SK-N-SH (cell line): ENCODE measurements around the gene RCAN2. TPM values are rescaled to one million over a fixed set of nuclear protein-coding genes. Genes with fewer than 3 reads are reported as not detected.

ENCODE experiments used
- CTCF ChIA-PET: fragments of 300-600, 350-600 bp; formaldehyde crosslinking; extraction: SDS; loops from one replicate; lab custom pipeline; 2021; lab: Yijun Ruan, JAX
- POLR2A ChIA-PET: fragments of 350-600 bp; sonication (Branson Sonifier 250); formaldehyde crosslinking; extraction: SDS; loops from one replicate; lab custom pipeline; 2020; ENCODE audit warnings: antibody characterized with exemption, inconsistent platforms; lab: Yijun Ruan, JAX
- DNase-seq: peaks from one replicate; pipeline ENCODE4 v3.0.0; 2012
- H2AFZ ChIP-seq: fragments of 200-600 bp; sonication (generic); 2 replicates; pipeline ENCODE4 v1.8.1; 2016; ENCODE audit warnings: antibody characterized with exemption, mild to moderate bottlenecking, low read depth
- H3F3A ChIP-seq: fragments of 200-600 bp; sonication (generic); replicated peaks from 2 replicates; pipeline ENCODE3; 2016; ENCODE audit warnings: antibody characterized with exemption, mild to moderate bottlenecking; ENCODE audit not compliant: insufficient read depth
- H3K27ac ChIP-seq, 2 experiments: fragments of 200-500 bp in 1 of 2; fragments of 200-600 bp in 1 of 2; sonication (Bioruptor generic) in 1 of 2; sonication (generic), shearing (Covaris generic) in 1 of 2; 2 replicates each; pipeline versions ENCODE4 v1.5.1 to v1.6.1; 2014 to 2016; ENCODE audit warnings: low read depth in 2 of 2, inconsistent platforms in 1 of 2, low read length in 1 of 2, mild to moderate bottlenecking in 1 of 2, mixed read lengths in 1 of 2
- H3K27me3 ChIP-seq: fragments of 200-600 bp; sonication (generic), shearing (Covaris generic); 2 replicates; pipeline ENCODE4 v1.6.1; 2016; ENCODE audit warnings: mixed run types; ENCODE audit not compliant: insufficient read depth
- H3K36me3 ChIP-seq, 2 experiments: fragments of 200-500 bp in 1 of 2; fragments of 200-600 bp in 1 of 2; sonication (Bioruptor generic) in 1 of 2; sonication (generic) in 1 of 2; replicated peaks in 1 of 2; 2 replicates each; pipeline versions ENCODE3 to v1.5.1; 2014 to 2016; ENCODE audit warnings: low read length in 1 of 2, mild to moderate bottlenecking in 1 of 2; ENCODE audit not compliant: insufficient read depth in 2 of 2, control insufficient read depth in 1 of 2
- H3K4me1 ChIP-seq, 2 experiments: fragments of 200-500 bp in 1 of 2; fragments of 200-600 bp in 1 of 2; sonication (Bioruptor generic) in 1 of 2; sonication (generic), shearing (Covaris generic) in 1 of 2; 2 replicates each; pipeline versions ENCODE4 v1.5.1 to v1.6.1; 2014 to 2016; ENCODE audit warnings: low read depth in 1 of 2, low read length in 1 of 2, mixed run types in 1 of 2; ENCODE audit not compliant: insufficient read depth in 2 of 2, control insufficient read depth in 1 of 2
- H3K4me2 ChIP-seq: fragments of 200-600 bp; sonication (generic), shearing (Covaris generic); 2 replicates; pipeline ENCODE4 v1.6.1; 2017; ENCODE audit warnings: mixed run types
- H3K4me3 ChIP-seq, 2 experiments: fragments of 200-500 bp in 1 of 2; fragments of 200-600 bp in 1 of 2; sonication (Bioruptor generic) in 1 of 2; sonication (generic), shearing (Covaris generic) in 1 of 2; 2 replicates each; pipeline versions ENCODE4 v1.5.1 to v1.8.1; 2014 to 2016; ENCODE audit warnings: low read depth in 2 of 2, inconsistent platforms in 1 of 2, low read length in 1 of 2, mild to moderate bottlenecking in 1 of 2, mixed read lengths in 1 of 2, moderate library complexity in 1 of 2
- H3K79me2 ChIP-seq: fragments of 200-600 bp; sonication (generic); 2 replicates; pipeline ENCODE4 v1.8.1; 2017; ENCODE audit warnings: mild to moderate bottlenecking; ENCODE audit not compliant: insufficient read depth
- H3K9ac ChIP-seq: fragments of 200-600 bp; sonication (generic); 2 replicates; pipeline ENCODE4 v1.6.1; 2017; ENCODE audit warnings: mixed run types
- H3K9me2 ChIP-seq: fragments of 200-600 bp; sonication (generic); 2 replicates; pipeline ENCODE4 v1.6.1; 2017; ENCODE audit warnings: mixed run types
- H3K9me3 ChIP-seq: fragments of 200-600 bp; sonication (generic); 2 replicates; pipeline ENCODE4 v1.6.1; 2017; ENCODE audit warnings: mixed run types, mild to moderate bottlenecking, moderate library complexity
- H4K20me1 ChIP-seq: fragments of 200-600 bp; sonication (generic); 2 replicates; pipeline ENCODE4 v1.6.1; 2017; ENCODE audit warnings: mild to moderate bottlenecking, mixed run types; ENCODE audit not compliant: insufficient read depth
- FOXJ3 ChIP-seq: sonication (generic); formaldehyde crosslinking; IDR thresholded peaks from 2 replicates; pipeline ENCODE4 v1.5.1; 2020; ENCODE audit warnings: mild to moderate bottlenecking, missing genetic modification reagents
- FOXM1 ChIP-seq: IDR thresholded peaks from 2 replicates; pipeline ENCODE4 v1.4.0; 2012; ENCODE audit warnings: low read depth, mild to moderate bottlenecking
- MEF2A ChIP-seq: IDR thresholded peaks from 2 replicates; pipeline ENCODE4 v1.4.0; 2012; ENCODE audit warnings: low read depth, borderline replicate concordance
- RAD21 ChIP-seq: IDR thresholded peaks from 2 replicates; pipeline ENCODE4 v1.6.1; 2012; ENCODE audit warnings: mild to moderate bottlenecking, low read length
- RCOR1 ChIP-seq: fragments of 150-350 bp; IDR thresholded peaks from 2 replicates; pipeline ENCODE4 v1.6.1; 2017; ENCODE audit warnings: antibody characterized with exemption, low read length
- RXRA ChIP-seq: IDR thresholded peaks from 2 replicates; pipeline ENCODE4 v1.4.0; 2012; ENCODE audit warnings: low read depth, mild to moderate bottlenecking, borderline replicate concordance
- SIN3A ChIP-seq: IDR thresholded peaks from 2 replicates; pipeline ENCODE4 v1.6.1; 2012; ENCODE audit warnings: low read depth, mild to moderate bottlenecking, low read length, moderate library complexity, borderline replicate concordance
- TAF1 ChIP-seq: IDR thresholded peaks from 2 replicates; pipeline ENCODE4 v1.6.1; 2012; ENCODE audit warnings: low read depth, mild to moderate bottlenecking, low read length, moderate library complexity, borderline replicate concordance
- TCF12 ChIP-seq: IDR thresholded peaks from 2 replicates; pipeline ENCODE4 v1.4.0; 2012
- TEAD4 ChIP-seq: IDR thresholded peaks from 2 replicates; pipeline ENCODE4 v1.4.0; 2012; ENCODE audit warnings: mild to moderate bottlenecking, borderline replicate concordance; ENCODE audit not compliant: insufficient read depth
- YY1 ChIP-seq: IDR thresholded peaks from 2 replicates; pipeline ENCODE4 v1.4.0; 2012; ENCODE audit warnings: low read depth, mild to moderate bottlenecking
- WGBS: methylation state at CpG from one replicate; pipeline ENCODE4 v1.1.6; 2017; ENCODE audit warnings: low lambda C conversion rate; 5-methylcytosine and 5-hydroxymethylcytosine counted together
- polyA plus RNA-seq, 3 experiments: library from polyadenylated mRNA; depleted of rRNA; stranded (reverse); fragments of >200 nt; gene quantifications; 2 replicates each; pipeline ENCODE4 v1.2.3, GENCODE V29; 2012
- TF ChIP-seq, protein P1 (sequence below): fragments of 150-350 bp; IDR thresholded peaks from 2 replicates; pipeline ENCODE4 v1.6.1; 2017; ENCODE audit warnings: antibody characterized with exemption, low read length, low read depth, borderline replicate concordance
- TF ChIP-seq, protein P2 (sequence below): fragments of 150-350 bp; IDR thresholded peaks from 2 replicates; pipeline ENCODE4 v1.6.1; 2016; ENCODE audit warnings: mild to moderate bottlenecking, low read depth, low read length
- TF ChIP-seq, protein P3 (sequence below): IDR thresholded peaks from 2 replicates; pipeline ENCODE4; 2012
- TF ChIP-seq, protein P4 (sequence below): IDR thresholded peaks from 2 replicates; pipeline ENCODE4 v1.4.0; 2012; ENCODE audit warnings: low read depth, borderline replicate concordance
- TF ChIP-seq, protein P5 (sequence below): IDR thresholded peaks from 2 replicates; pipeline ENCODE4 v1.4.0; 2012; ENCODE audit warnings: low read depth

The RCAN2 gene
- polyA plus RNA-seq, 1 of the 3 experiments (the other 2 are of a cell fraction), result not detected

DNA sequence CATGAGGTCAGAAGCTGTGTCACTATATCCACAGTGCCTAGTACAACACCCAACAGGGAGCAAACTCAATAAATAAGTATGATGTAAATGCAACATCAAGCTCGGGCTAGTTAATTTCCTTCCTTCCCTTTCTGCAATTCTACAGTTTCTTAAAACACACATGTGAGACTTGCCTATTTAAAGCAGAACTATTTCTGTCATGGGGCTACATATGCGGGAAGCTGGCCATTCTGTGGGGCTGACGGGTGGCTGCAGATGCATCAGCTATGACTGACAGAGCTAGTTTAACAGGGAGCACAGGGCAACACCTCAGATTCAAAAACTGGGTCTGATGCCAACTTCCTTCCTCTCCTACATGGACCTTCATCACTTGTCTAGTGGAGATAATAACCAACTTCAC lies 202.4 kb downstream of the RCAN2 start:
- DNase-seq, result no peak
- Histone ChIP-seq H3K27me3 (peaks cover 4% of the 10 kb centered on the region; the same call in 1 of the 2 replicates), H3K36me3 (no peaks in the 10 kb centered on the region), H3K9ac (no peak overlapping the region), H3K9me3 (no peaks in the 10 kb centered on the region), H3K4me2 (no peak overlapping the region), H3K9me2 (no peaks in the 10 kb centered on the region), H3K27ac (no peak overlapping the region), H3K79me2 (no peaks in the 10 kb centered on the region), H3K4me3 (no peak overlapping the region), H3K4me1 (no peaks in the 10 kb centered on the region), H2AFZ (no peak overlapping the region), H4K20me1 (no peaks in the 10 kb centered on the region), H3F3A (no peaks in the 10 kb centered on the region)
- WGBS, result 2% methylated on average over 3 of the region's 3 CpGs
- ChIA-PET CTCF (no interaction called here), POLR2A (no interaction called here)
- TF ChIP-seq TEAD4, result no peak
- no peak for TF ChIP-seq FOXJ3 (CRISPR knock-in tag)
- no peak for TF ChIP-seq RCOR1
- TF ChIP-seq RAD21, result no peak
- TF ChIP-seq, protein P1, sequence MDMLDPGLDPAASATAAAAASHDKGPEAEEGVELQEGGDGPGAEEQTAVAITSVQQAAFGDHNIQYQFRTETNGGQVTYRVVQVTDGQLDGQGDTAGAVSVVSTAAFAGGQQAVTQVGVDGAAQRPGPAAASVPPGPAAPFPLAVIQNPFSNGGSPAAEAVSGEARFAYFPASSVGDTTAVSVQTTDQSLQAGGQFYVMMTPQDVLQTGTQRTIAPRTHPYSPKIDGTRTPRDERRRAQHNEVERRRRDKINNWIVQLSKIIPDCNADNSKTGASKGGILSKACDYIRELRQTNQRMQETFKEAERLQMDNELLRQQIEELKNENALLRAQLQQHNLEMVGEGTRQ, result no peak
- TF ChIP-seq, protein P2, sequence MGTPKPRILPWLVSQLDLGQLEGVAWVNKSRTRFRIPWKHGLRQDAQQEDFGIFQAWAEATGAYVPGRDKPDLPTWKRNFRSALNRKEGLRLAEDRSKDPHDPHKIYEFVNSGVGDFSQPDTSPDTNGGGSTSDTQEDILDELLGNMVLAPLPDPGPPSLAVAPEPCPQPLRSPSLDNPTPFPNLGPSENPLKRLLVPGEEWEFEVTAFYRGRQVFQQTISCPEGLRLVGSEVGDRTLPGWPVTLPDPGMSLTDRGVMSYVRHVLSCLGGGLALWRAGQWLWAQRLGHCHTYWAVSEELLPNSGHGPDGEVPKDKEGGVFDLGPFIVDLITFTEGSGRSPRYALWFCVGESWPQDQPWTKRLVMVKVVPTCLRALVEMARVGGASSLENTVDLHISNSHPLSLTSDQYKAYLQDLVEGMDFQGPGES, result no peak
- no peak for TF ChIP-seq MEF2A
- TF ChIP-seq, protein P3, sequence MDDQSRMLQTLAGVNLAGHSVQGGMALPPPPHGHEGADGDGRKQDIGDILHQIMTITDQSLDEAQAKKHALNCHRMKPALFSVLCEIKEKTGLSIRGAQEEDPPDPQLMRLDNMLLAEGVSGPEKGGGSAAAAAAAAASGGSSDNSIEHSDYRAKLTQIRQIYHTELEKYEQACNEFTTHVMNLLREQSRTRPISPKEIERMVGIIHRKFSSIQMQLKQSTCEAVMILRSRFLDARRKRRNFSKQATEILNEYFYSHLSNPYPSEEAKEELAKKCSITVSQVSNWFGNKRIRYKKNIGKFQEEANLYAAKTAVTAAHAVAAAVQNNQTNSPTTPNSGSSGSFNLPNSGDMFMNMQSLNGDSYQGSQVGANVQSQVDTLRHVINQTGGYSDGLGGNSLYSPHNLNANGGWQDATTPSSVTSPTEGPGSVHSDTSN, result no peak
- no peak for TF ChIP-seq SIN3A
- no peak for TF ChIP-seq YY1
- TF ChIP-seq TCF12, result no peak

DNA sequence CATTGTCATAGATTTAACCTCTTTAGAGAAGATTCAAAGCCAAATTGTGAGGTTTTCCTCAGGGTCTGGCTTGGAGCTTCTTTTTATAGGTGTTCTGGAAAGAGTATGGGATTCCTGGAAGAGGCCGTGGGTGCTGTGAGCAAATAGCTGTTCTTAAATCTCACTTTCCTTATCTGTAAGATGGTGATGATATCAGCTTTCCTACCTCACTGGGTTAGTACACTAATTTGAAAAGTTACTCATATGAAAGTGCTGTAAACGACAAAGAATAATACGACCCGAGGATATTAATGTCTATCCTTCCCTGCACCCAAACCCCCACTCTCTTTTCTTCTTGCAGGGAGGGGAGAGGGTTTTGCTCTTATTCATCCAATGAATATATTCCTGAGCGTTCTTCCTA lies 203.6 kb downstream of the RCAN2 start:
- no peak overlapping the region for H3K9ac ChIP-seq
- H2AFZ ChIP-seq, result no peak overlapping the region
- H3K36me3 ChIP-seq, result no peaks in the 10 kb centered on the region
- no peaks in the 10 kb centered on the region for H4K20me1 ChIP-seq
- no peak for DNase-seq
- ChIA-PET POLR2A (no interaction called here), CTCF (no interaction called here)
- H3K4me3 ChIP-seq, result no peak overlapping the region
- H3K27ac ChIP-seq, result no peak overlapping the region
- H3K9me2 ChIP-seq, result no peaks in the 10 kb centered on the region
- no peaks in the 10 kb centered on the region for H3K79me2 ChIP-seq
- no peaks in the 10 kb centered on the region for H3K9me3 ChIP-seq
- H3F3A ChIP-seq, result no peaks in the 10 kb centered on the region
- no peaks in the 10 kb centered on the region for H3K4me1 ChIP-seq
- WGBS, result 0% methylated on average over 5 of the region's 5 CpGs
- TF ChIP-seq, protein P4, sequence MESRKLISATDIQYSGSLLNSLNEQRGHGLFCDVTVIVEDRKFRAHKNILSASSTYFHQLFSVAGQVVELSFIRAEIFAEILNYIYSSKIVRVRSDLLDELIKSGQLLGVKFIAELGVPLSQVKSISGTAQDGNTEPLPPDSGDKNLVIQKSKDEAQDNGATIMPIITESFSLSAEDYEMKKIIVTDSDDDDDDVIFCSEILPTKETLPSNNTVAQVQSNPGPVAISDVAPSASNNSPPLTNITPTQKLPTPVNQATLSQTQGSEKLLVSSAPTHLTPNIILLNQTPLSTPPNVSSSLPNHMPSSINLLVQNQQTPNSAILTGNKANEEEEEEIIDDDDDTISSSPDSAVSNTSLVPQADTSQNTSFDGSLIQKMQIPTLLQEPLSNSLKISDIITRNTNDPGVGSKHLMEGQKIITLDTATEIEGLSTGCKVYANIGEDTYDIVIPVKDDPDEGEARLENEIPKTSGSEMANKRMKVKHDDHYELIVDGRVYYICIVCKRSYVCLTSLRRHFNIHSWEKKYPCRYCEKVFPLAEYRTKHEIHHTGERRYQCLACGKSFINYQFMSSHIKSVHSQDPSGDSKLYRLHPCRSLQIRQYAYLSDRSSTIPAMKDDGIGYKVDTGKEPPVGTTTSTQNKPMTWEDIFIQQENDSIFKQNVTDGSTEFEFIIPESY, result no peak
- TF ChIP-seq FOXM1, result no peak
- TF ChIP-seq RXRA, result no peak
- TF ChIP-seq, protein P5, sequence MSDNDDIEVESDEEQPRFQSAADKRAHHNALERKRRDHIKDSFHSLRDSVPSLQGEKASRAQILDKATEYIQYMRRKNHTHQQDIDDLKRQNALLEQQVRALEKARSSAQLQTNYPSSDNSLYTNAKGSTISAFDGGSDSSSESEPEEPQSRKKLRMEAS, result no peak
- TF ChIP-seq TAF1, result no peak
- no peak overlapping the region for H3K4me2 ChIP-seq
- peaks cover 4% of the 10 kb centered on the region; the same call in 1 of the 2 replicates for H3K27me3 ChIP-seq
